WTC11 (cell line): ENCODE results near the gene SLC24A3.

Experiments
- CREB1 ChIP-seq: sonication (generic); formaldehyde crosslinking; IDR thresholded peaks from 2 replicates; pipeline ENCODE4 v1.8.0; 2023; ENCODE audit warnings: mild to moderate bottlenecking, missing genetic modification reagents
- CTCF ChIP-seq: fragments of 200-600 bp; IDR thresholded peaks from 2 replicates; pipeline ENCODE4 v1.8.0; 2022; ENCODE audit warnings: antibody characterized with exemption
- ELF4 ChIP-seq: sonication (generic); formaldehyde crosslinking; IDR thresholded peaks from 2 replicates; pipeline ENCODE4 v1.8.1; 2022; ENCODE audit warnings: low read depth, mild to moderate bottlenecking, moderate library complexity, missing genetic modification reagents
- ZBTB43 ChIP-seq: sonication (generic); formaldehyde crosslinking; IDR thresholded peaks from 2 replicates; pipeline ENCODE4 v1.8.1; 2023; ENCODE audit warnings: mild to moderate bottlenecking, missing genetic modification reagents

- no peak for TF ChIP-seq CREB1
- no peak for TF ChIP-seq ZBTB43 (CRISPR knock-in tag)
- TF ChIP-seq ELF4 (CRISPR knock-in tag) = no peak
- no peak for TF ChIP-seq CTCF
Observed at GRCh38 chr20:19524691-19525090, 312.2 kb downstream of the SLC24A3 start.
